HUES6 (cell line): ENCODE data around the gene ZNF569.
"Not testable (repeated sequence)": the region's sequence is repeated elsewhere in the genome, so short reads cannot be mapped to it uniquely, and the experiment has no call there.

ENCODE experiments used
- H3K27ac ChIP-seq: 2 replicates; pipeline ENCODE4 v1.7.0; 2013; ENCODE audit warnings: low read depth, mild to moderate bottlenecking, low read length, inconsistent platforms
- H3K27me3 ChIP-seq: 2 replicates; pipeline ENCODE4 v1.6.1; 2013; ENCODE audit warnings: low read length; ENCODE audit not compliant: control insufficient read depth, insufficient read depth
- H3K36me3 ChIP-seq: 2 replicates; pipeline ENCODE4 v1.6.1; 2013; ENCODE audit warnings: low read length; ENCODE audit not compliant: control insufficient read depth, insufficient read depth
- H3K4me1 ChIP-seq: 2 replicates; pipeline ENCODE4 v1.6.1; 2013; ENCODE audit warnings: low read length; ENCODE audit not compliant: control insufficient read depth, insufficient read depth
- H3K4me3 ChIP-seq: 2 replicates; pipeline ENCODE4 v1.5.1; 2013; ENCODE audit warnings: low read depth, low read length
- H3K9ac ChIP-seq: one replicate; pipeline ENCODE4 v1.6.1; 2013; ENCODE audit warnings: mild to moderate bottlenecking, low read length
- H3K9me3 ChIP-seq: 2 replicates; pipeline ENCODE4 v1.6.1; 2013; ENCODE audit warnings: low read depth, low read length; ENCODE audit not compliant: control insufficient read depth, insufficient read depth

Gene ZNF569

DNA sequence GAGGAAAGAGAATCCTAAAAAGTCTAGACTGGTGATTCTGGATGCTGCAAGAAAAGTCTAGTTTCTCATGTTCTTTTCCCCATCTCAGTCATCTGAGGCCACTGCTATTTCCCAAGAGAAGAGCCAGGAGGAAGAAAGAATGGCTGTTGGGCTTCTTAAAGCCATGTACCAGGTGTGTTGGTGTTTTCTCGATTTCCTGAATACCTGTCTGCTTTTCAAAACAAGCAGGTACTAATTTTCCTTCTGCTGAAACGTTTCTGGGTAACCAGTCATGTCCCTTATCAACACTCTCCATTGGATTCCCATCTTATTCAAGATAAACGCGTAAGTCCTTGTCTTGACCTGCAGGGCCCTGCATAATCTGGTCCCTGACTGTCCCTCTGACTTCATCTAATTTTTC is 3.0 kb upstream of the ZNF569 start:
- no peaks in the 10 kb centered on the region for H3K27me3 ChIP-seq
- peaks cover 10% of the 10 kb centered on the region for H3K36me3 ChIP-seq
- no peak overlapping the region for H3K27ac ChIP-seq
- peaks cover 15% of the 10 kb centered on the region; the same call in 1 of the 2 replicates for H3K9me3 ChIP-seq
- H3K9ac ChIP-seq = no peak overlapping the region
- peak overlapping the region; percentile 93 for H3K4me3 ChIP-seq
- H3K4me1 ChIP-seq = no peaks in the 10 kb centered on the region

DNA sequence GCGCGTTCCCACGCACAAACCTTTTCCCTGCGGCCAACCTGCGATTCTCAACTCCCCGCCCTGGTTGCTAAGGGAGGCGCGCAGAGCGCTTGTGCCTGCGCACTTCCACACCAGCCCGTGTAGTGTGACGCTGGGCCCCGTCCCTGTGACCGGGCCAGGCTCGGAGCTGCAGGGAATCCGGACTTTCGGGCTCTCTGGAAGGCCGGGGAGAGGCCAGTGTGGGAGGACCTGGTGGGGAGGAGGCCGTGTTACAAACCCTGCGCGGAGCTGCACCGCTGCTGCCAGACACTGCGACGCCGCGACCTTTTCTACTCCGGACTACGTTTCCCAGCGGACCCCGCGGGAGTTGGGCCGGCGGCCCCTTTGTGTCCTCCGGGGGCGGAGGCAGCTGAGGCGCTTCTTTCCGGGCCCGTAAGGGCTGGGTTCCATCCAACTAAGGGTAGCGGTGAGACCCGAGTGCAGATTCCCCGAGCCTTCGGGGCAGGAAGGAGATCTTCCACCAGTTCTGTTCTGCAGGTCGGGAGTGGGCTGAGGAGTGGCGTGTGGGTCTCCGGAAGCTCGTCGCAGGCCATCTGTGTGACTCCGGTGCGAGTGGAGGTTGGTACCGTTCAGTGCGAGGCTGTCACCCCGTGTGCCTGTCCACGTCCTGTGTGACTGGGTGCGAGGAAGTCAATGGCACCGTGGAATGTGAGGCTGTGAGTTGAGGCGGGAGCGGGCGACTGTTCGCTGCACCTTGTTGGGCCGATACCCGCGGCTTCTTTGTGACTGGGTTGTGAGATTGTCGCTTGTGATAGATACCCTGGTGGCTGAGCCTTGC is 1.9 kb upstream of the ZNF569 start, which contains the start of gene ZNF570:
Gene ZNF570 (plus strand): TSS at position 396 of the 817 bp plus-strand sequence. CDS start 999 bp downstream, outside the sequence.
- H3K4me1 ChIP-seq = no peaks in the 10 kb centered on the region
- no peak within 1 kb of the TSS for H3K27ac ChIP-seq
- peaks cover 19% of the 10 kb centered on the region for H3K36me3 ChIP-seq
- H3K9me3 ChIP-seq = peaks cover 19% of the 10 kb centered on the region; the same call in 1 of the 2 replicates
- H3K9ac ChIP-seq = peak within 1 kb of the TSS; percentile 68
- H3K4me3 ChIP-seq = peak within 1 kb of the TSS; percentile 93
- no peaks in the 10 kb centered on the region for H3K27me3 ChIP-seq

DNA sequence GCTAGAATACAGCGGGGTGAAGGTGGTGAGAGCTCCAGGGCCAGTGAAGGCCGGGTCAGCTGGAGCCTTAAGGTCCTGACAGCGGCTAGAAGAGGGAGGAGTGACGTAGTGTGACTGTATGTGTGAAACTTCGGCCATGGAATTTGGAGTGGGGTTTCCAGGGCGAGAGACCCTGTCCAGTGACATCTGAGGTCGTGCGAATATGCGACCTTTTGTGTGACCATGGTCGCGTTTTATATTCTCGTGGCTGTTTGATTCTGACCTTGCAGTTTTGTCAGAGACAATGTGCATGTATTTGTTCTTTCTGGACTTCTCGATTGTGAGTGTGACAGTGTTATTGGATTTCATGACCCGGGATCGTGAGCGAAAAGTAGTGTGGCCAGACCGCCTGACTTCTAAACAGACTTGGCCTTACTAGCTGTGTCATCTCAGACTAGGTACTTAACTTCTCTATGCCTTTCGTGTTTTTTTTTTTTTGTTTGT is 405 bp upstream of the ZNF569 start:
- H3K4me3 ChIP-seq = peak overlapping the region; percentile 87

DNA sequence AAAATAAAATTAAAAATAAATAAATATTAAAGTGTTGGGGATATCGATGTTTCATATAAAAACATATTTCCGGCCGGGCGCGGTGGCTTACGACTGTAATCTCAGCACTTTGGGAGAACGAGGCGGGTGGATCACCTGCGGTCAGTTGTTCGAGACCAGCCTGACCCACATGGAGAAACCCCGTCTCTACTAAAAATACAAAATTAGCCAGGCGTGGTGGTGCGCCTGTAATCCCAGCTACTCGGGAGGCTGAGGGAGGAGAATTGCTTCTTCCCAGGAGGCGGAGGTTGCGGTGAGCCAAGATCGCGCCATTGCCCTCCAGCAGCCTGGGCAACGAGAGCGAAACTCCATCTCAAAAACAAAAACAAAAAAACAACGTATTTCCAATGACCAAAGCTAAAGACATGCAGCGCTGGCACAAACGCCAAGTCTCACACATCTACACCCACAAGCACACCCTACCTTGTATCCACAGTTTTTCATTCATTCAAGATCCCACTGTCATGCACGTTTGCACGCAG is 907 bp downstream of the ZNF569 start:
- Histone ChIP-seq H3K27me3 (no peaks in the 10 kb centered on the region), H3K4me3 (peak overlapping the region; percentile 87), H3K4me1 (no peaks in the 10 kb centered on the region), H3K9ac (peak overlapping the region; percentile 77), H3K9me3 (peaks cover 15% of the 10 kb centered on the region; the same call in 1 of the 2 replicates), H3K27ac (no peak overlapping the region), H3K36me3 (peaks cover 35% of the 10 kb centered on the region)

More for the DNA sequence above, 405 bp upstream of the ZNF569 start:
- Histone ChIP-seq H3K4me1 (no peaks in the 10 kb centered on the region), H3K9me3 (peaks cover 15% of the 10 kb centered on the region; the same call in 1 of the 2 replicates), H3K9ac (no peak overlapping the region), H3K27me3 (no peaks in the 10 kb centered on the region), H3K36me3 (peaks cover 30% of the 10 kb centered on the region), H3K27ac (no peak overlapping the region)

DNA sequence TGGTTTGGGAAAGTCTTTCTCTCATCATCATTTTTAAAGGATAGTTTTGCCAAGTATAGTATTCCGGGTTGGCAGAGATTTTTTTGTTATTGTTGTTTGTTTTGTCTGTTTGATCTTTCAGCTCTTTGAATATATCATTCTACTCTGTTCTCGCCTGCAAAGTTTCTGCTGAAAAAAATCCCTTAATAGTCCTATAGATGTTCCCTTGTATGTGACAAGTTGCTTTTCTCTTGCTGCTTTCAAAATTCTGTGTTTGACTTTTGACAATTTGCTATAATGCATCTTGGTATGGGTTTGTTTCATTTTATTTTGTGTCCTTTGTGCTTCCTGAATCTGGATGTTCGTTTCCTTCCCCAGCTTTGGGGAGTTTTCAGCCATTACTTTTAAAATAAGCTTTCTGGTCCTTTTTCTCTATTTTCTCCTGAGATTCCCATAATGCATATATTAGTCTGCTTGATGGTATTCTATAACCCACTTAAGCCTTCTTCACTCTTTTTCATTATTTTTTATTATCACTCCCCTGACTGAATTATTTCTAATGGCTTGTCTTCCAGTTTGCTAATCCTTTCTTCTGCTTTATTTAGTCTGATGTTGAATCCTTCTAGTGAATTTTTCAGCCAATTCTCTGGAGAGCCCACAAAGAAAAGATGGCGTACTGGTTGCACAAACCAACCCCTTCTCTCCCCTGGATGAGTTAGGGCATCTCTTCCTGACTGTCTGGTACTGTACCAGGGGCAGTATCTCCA is 14.6 kb downstream of the ZNF569 start:
- no peak overlapping the region for H3K9ac ChIP-seq
- H3K36me3 ChIP-seq = peaks cover 29% of the 10 kb centered on the region
- H3K4me3 ChIP-seq = no peak overlapping the region
- H3K4me1 ChIP-seq = no peaks in the 10 kb centered on the region
- no peak overlapping the region for H3K27ac ChIP-seq
- no peaks in the 10 kb centered on the region for H3K27me3 ChIP-seq
- H3K9me3 ChIP-seq = peaks cover 83% of the 10 kb centered on the region

DNA sequence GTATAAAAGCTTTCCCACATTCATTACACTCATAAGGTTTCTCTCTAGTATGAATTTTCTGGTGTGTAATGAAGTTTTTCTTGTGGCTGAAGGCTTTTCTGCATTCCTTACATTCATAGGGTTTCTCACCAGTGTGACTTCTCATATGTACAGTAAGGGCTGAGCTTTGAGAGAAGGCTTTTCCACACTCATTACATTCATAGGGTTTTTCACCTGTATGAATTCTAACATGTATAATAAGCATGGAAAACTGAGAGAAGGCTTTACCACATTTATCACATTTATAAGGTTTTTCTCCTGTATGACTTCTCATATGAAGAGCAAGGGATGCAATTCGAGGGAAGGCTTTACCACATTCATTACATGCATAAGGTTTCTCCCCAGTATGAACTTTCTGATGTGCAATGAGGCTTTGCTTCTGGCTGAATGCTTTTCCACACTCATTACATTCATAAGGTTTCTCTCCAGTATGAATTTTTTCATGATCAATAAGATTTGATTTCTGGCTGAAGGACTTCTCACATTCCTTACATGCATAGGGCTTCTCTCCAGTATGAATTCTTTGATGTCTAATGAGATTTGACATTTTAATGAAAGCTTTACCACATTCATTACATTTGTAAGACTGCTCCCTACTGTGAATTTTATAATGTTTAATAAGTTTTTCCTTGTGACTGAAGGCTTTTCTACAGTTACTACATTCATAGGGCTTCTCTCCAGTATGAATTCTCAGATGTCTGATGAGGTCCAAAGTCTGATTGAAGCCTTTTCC is 53.7 kb downstream of the ZNF569 start:
- Histone ChIP-seq H3K9ac (no peak overlapping the region), H3K36me3 (peaks cover 32% of the 10 kb centered on the region), H3K27me3 (no peaks in the 10 kb centered on the region), H3K4me3 (no peak overlapping the region), H3K4me1 (no peaks in the 10 kb centered on the region), H3K9me3 (peaks cover 84% of the 10 kb centered on the region), H3K27ac (no peak overlapping the region)

DNA sequence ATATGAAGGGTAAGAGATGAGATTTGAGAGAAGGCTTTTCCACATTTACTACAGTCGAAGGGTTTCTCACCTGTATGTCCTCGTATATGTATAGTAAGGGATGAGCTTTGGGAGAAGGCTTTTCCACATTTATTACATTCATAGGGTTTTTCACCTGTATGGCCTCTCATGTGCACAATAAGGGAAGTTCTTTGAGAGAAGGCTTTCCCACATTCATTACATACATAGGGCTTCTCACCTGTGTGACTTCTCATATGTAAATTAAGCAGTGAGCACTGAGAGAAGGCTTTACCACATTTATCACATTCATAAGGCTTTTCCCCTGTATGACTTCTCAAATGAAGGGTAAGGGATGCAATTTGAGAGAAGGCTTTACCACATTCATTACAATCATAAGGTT is 54.5 kb downstream of the ZNF569 start:
- Histone ChIP-seq H3K27me3 (no peaks in the 10 kb centered on the region), H3K4me1 (no peaks in the 10 kb centered on the region), H3K27ac (no peak overlapping the region), H3K36me3 (peaks cover 28% of the 10 kb centered on the region), H3K4me3 (no peak overlapping the region), H3K9ac (no peak overlapping the region), H3K9me3 (peaks cover 86% of the 10 kb centered on the region)

DNA sequence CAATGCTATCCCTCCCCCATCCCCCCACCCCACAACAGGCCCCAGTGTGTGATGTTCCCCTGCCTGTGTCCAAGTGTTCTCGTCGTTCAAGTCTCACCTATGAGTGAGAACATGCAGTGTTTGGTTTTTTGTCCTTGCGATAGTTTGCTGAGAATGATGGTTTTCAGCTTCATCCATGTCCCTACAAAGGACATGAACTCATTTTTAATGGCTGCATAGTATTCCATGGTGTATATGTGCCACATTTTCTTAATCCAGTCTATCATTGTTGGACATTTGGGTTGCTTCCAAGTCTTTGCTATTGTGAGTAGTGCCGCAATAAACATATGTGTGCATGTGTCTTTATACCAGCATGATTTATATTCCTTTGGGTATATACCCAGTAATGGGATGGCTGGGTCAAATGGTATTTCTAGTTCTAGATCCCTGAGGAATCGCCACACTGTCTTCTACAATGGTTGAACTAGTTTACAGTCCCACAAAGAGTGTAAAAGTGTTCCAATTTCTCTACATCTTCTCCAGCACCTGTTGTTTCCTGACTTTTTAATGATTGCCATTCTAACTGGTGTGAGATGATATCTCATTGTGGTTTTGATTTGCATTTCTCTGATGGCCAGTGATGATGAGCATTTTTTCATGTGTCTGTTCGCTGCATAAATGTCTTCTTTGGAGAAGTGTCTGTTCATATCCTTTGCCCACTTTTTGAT is 61.0 kb downstream of the ZNF569 start:
- H3K4me3 ChIP-seq, H3K36me3 ChIP-seq, H3K9ac ChIP-seq, H3K4me1 ChIP-seq, H3K27ac ChIP-seq, H3K27me3 ChIP-seq: not testable (repeated sequence)
- peaks cover 72% of the 10 kb centered on the region for H3K9me3 ChIP-seq

DNA sequence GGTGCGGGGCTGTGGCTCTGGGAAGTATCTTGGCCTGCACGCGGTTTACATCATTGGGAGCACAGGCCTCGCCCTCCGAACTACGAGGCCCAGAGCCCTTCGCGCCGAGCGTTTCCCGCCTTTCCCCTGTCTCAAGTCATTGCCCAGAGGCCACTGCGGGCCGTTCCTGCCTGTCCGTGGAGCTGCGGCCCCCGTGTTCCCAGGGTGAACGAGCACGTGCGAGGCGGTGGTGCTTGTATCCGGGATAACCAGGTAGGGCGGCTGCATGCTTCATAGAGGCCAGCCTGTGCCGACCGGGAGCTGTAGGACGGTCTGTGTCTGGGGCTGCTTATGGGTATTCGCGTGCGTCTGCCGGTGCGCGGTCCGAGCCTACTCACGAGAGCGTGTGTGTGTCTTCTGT is 63.8 kb downstream of the ZNF569 start:
- Histone ChIP-seq H3K4me1 (no peaks in the 10 kb centered on the region), H3K9ac (no peak overlapping the region), H3K4me3 (no peak overlapping the region), H3K27me3 (no peaks in the 10 kb centered on the region), H3K9me3 (peaks cover 74% of the 10 kb centered on the region), H3K27ac (no peak overlapping the region), H3K36me3 (no peaks in the 10 kb centered on the region)

DNA sequence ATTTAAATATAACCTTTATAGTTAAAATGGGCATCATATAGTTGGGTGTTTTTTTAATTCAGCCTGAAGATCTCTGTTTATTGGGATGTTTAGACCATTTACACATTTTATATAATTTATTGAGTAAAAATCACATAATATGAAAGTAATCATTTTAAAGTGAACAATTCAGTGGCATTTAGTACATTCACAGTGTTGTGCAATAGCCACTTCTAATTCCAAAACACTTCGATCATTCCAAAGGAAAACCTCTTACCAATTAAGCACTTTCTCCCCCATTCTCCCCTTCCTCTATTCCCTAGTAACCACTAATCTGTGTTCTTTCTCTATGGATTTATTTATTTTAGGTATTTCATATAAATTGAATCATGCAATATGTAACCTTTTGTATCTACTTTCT is 66.2 kb downstream of the ZNF569 start:
- H3K27ac ChIP-seq = no peak overlapping the region
- no peaks in the 10 kb centered on the region for H3K36me3 ChIP-seq
- no peaks in the 10 kb centered on the region for H3K4me1 ChIP-seq
- no peak overlapping the region for H3K4me3 ChIP-seq
- H3K9ac ChIP-seq = no peak overlapping the region
- H3K27me3 ChIP-seq = no peaks in the 10 kb centered on the region
- H3K9me3 ChIP-seq = peaks cover 69% of the 10 kb centered on the region
